HG03457 (cell line): ENCODE results near the gene RCCD1.
"Not testable (repeated sequence)": the region's sequence is repeated elsewhere in the genome, so short reads cannot be mapped to it uniquely, and the experiment has no call there.

Experiments used
- ATAC-seq: cut with Tn5 transposase; IDR thresholded peaks from one replicate; pipeline ENCODE4 v1.9.1; 2021; ENCODE audit warnings: moderate number of reproducible peaks; ENCODE audit not compliant: unreplicated experiment

RCCD1 gene, protein sequence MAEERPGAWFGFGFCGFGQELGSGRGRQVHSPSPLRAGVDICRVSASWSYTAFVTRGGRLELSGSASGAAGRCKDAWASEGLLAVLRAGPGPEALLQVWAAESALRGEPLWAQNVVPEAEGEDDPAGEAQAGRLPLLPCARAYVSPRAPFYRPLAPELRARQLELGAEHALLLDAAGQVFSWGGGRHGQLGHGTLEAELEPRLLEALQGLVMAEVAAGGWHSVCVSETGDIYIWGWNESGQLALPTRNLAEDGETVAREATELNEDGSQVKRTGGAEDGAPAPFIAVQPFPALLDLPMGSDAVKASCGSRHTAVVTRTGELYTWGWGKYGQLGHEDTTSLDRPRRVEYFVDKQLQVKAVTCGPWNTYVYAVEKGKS

GRCh38 chr15:90954712-90955623, at the start of gene RCCD1:
TSS of gene RCCD1 (plus strand) at chr15:90954884. CDS start at chr15:90956735, 1,851 bp downstream.
- peak; percentile 94 for ATAC-seq

GRCh38 chr15:90905306-90906180, 49.1 kb upstream of the RCCD1 start:
- no peak for ATAC-seq

- ATAC-seq = no peak
Measured at GRCh38 chr15:90906181-90906849, 48.4 kb upstream of the RCCD1 start.

- no peak for ATAC-seq
Measured at GRCh38 chr15:90907051-90907660, 47.5 kb upstream of the RCCD1 start.

GRCh38 chr15:90907838-90908507, 46.7 kb upstream of the RCCD1 start:
- ATAC-seq = no peak

GRCh38 chr15:90909449-90909848, 45.2 kb upstream of the RCCD1 start:
- ATAC-seq = not testable (repeated sequence)

- no peak for ATAC-seq
Measured at GRCh38 chr15:90909976-90910375, 44.7 kb upstream of the RCCD1 start.

GRCh38 chr15:90910441-90911301, 44.0 kb upstream of the RCCD1 start:
- ATAC-seq = no peak

GRCh38 chr15:90911302-90911623, 43.4 kb upstream of the RCCD1 start:
- no peak for ATAC-seq

- no peak for ATAC-seq
Measured at GRCh38 chr15:90911906-90912769, 42.5 kb upstream of the RCCD1 start.

GRCh38 chr15:90912770-90913075, 42.0 kb upstream of the RCCD1 start:
- no peak for ATAC-seq

DNA sequence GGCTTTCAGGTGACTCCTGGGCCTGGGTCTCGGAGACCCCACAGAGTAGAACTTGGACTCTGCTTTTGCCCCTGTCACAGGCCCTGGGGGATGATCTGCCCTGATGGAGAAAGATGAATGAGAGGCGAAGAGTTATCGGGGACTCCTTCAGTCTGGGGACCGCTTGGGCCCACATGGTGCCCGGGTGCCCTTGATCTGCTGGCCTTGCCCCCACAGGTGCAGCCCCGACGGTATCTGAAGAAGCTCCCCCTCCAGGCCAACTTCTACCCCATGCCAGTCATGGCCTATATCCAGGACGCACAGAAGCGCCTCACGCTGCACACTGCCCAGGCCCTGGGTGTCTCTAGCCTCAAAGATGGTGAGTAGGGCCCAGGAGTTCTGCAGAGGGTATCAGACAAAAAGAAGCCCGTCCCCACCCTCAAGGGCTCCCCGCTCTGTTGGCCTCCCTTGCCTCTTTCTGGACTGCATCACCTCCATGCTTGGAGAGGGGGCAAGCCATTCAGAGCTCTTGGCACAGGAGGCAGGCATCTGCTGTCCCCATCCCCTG, 41.2 kb upstream of the RCCD1 start:
- ATAC-seq = no peak

DNA sequence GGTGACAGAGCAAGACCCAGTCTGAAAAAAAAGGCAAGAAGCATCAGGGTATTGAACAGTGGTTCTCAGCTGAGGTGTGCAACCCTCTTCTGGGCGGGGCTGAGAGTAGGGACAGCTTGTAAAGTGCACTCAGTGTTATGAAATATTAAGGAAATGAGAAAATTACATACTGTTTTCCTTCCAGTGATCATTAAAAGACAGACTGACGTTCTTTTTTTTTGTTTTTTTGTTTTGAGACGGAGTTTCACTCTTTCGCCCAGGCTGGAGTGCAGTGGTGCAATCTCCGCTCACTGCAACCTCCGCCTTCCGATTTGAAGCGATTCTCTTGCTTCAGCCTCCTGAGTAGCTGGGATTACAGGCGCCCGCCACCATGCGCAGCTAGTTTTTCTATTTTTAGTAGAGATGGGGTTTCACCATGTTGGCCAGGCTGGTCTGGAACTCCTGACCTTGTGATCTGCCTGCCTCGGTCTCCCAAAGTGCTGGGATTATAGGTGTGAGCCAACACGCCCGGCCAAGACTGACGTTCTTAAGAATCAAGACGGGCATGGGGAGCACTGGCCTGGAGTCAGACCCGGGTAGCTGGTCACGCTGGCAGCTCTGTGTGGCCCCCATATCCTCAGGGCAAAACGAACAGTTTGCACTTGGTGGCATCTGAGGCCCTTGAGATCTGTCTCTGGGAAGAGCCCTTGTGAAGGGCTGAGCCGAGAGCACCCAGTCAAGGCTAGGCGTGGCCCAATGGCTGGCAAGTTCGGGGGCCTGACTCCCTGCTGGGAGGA, 40.2 kb upstream of the RCCD1 start:
- ATAC-seq = no peak

GRCh38 chr15:90915216-90915807, 39.4 kb upstream of the RCCD1 start:
- ATAC-seq = no peak

DNA sequence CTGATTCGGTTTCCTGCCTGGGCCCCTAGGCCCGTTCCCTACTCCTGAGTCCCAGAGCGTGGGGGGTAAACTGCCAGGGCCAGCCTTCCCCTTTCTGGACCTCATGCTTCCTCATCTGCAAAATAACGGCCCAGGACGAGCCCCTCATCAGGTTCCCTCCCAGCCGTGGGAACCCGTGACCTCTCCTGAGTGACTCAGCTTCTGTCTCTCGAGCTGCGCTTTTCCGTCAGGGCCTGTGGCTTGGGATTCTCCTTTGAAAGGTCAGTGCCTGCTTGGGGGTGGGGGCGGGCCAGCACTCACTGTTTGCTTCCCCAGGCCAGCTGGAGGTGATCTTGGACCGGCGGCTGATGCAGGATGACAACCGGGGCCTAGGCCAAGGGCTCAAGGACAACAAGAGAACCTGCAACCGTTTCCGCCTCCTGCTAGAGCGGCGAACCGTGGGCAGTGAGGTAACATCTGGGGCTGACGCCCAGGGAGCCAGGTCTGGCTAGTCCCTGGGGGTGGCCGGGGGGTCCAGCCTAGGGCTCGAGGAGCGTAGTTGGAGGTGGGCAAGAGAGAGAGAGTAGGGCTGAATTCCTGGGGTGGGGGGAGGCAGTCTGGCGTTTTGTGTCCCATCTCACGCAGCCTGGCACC, 38.8 kb upstream of the RCCD1 start:
- no peak for ATAC-seq

DNA sequence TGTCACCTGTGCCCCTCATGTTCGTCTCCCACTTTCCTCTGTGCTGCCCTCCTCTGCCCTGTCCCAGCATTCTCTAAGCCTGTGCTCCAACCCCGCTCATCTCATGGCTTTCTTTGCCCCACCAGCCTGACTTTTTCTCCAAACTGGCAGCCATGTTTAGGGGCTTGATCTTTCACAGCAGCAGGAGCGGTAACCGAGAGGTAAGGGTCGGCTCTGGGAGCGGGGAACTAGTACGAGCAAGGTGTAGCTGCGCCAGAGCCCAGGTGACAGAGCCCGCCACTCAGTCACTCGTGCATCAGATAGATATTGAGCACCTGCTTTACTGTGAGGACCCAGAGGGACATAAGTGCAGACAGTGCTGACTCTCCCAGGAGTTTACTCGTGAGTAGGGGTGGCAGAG, 38.2 kb upstream of the RCCD1 start:
- ATAC-seq = no peak
